Measurements from ENCODE around the gene SUPT5H. TPM values are rescaled to one million over a fixed set of nuclear protein-coding genes. Genes with fewer than 3 reads are reported as not detected.

SUPT5H gene
- total and polyA plus RNA-seq, 10 of the 15 experiments (the other 5 are each of a cell fraction or from before 2014, with no cell fraction given), result 27.2 to 194 (median 83.6) TPM

GRCh38 chr19:39494661-39495060 lies 49.3 kb downstream of the SUPT5H start:
- ChIA-PET SMC1A (ENCODE audit: uncharacterized antibody, unreplicated experiment) (no interaction called here), CTCF (interaction anchor here (0.6 kb wide), 1 partner anchor 20 kb away, joined by 3 read pairs; no protein-coding TSS in a partner anchor), POLR2A (no interaction called here), RAD21 (ENCODE audit: unreplicated experiment) (no interaction called here)
- no peak overlapping the region for H3K27ac ChIP-seq (ENCODE audit: control insufficient read depth, insufficient read depth)
- H3K4me3 ChIP-seq, result no peak overlapping the region
- no peaks in the 10 kb centered on the region for H3K9me3 ChIP-seq (replicated peaks; ENCODE audit: control insufficient read depth, insufficient read depth, low read length)
- in situ Hi-C loops (cut with MboI), result no loop called here
- no peak for FAIRE-seq
- H2AFZ ChIP-seq (ENCODE audit: control insufficient read depth, low read depth, low read length), result no peak overlapping the region
- no peaks in the 10 kb centered on the region for H4K20me1 ChIP-seq (ENCODE audit: control insufficient read depth, insufficient read depth)
- intact Hi-C loops (cut with micrococcal nuclease; ENCODE audit: unreplicated experiment), result loop anchor here (5.0 kb wide), 1 partner anchor 47 kb away; the partner anchor contains the start of gene SUPT5H
- H3K9ac ChIP-seq (ENCODE audit: control insufficient read depth, insufficient read depth, low read length), result no peak overlapping the region
- peaks cover 10% of the 10 kb centered on the region for H3K4me1 ChIP-seq (ENCODE audit: control insufficient read depth, insufficient read depth, low read length)
- H3K27me3 ChIP-seq (replicated peaks in 1 of 2; ENCODE audit: control insufficient read depth in 2 of 2, insufficient read depth in 2 of 2, low read length in 1 of 2), result peaks cover 0 to 19% of the 10 kb centered on the region in 2 experiments; a peak in 2 of 4 replicates
- H3K79me2 ChIP-seq (ENCODE audit: control insufficient read depth, insufficient read depth, low read length), result no peaks in the 10 kb centered on the region
- no peak overlapping the region for H3K4me2 ChIP-seq (ENCODE audit: control insufficient read depth, insufficient read depth)
- TF ChIP-seq IKZF2 (IDR thresholded peaks at IDR 0.05) (no peak), SIX5 (IDR thresholded peaks at IDR 0.05; ENCODE audit: low read depth, low read length, severe bottlenecking) (no peak), KLF5 (IDR thresholded peaks at IDR 0.05; ENCODE audit: partially characterized antibody) (no peak), NFYA (IDR thresholded peaks at IDR 0.05; ENCODE audit: borderline replicate concordance, low read depth, low read length) (no peak), TCF7 (IDR thresholded peaks at IDR 0.05; ENCODE audit: borderline replicate concordance) (no peak), BHLHE40 (IDR thresholded peaks at IDR 0.05; ENCODE audit: borderline replicate concordance in 1 of 2, low read depth in 2 of 2, low read length in 1 of 2) (no peak), PAX8 (IDR thresholded peaks at IDR 0.05) (no peak)
- no TSS peak for BruUV-seq (replicated peaks)
- ATAC-seq, result no peak
- peaks cover 2 to 5% of the 10 kb centered on the region in 2 experiments; a peak in 1 of 4 replicates for H3K36me3 ChIP-seq (ENCODE audit: control insufficient read depth in 2 of 2, insufficient read depth in 2 of 2, low read length in 1 of 2)
- 90% methylated on average over 5 of the region's 5 CpGs for WGBS (ENCODE audit: insufficient coverage, insufficient replicate concordance, low lambda C conversion rate, missing lambda C conversion rate)
- DNase-seq (ENCODE audit: low read depth, low spot score), result no peak

- intact Hi-C loops (cut with micrococcal nuclease; ENCODE audit: unreplicated experiment), result loop anchor here (5.0 kb wide), 1 partner anchor 49 kb away; the partner anchor contains the start of gene SUPT5H
- ChIA-PET RAD21 (ENCODE audit: unreplicated experiment) (no interaction called here), SMC1A (ENCODE audit: uncharacterized antibody, unreplicated experiment) (interaction anchor here (0.8 to 1.5 kb wide), 2 partner anchors 55 to 177 kb away, joined by 3 to 4 read pairs; no protein-coding TSS in a partner anchor), CTCF (interaction anchor here (0.6 to 2.9 kb wide), 5 partner anchors 19 to 177 kb away, joined by 3 to 16 read pairs (median 4); partner anchors contain the start of gene SELENOV), POLR2A (interaction anchor here (1.0 kb wide), 1 partner anchor 60 kb away, joined by 3 read pairs; the partner anchor contains the start of gene RPS16)
- Histone ChIP-seq H3K27me3 (replicated peaks in 1 of 2; ENCODE audit: control insufficient read depth in 2 of 2, insufficient read depth in 2 of 2, low read length in 1 of 2) (peaks cover 0 to 19% of the 10 kb centered on the region in 2 experiments; a peak in 2 of 4 replicates), H4K20me1 (ENCODE audit: control insufficient read depth, insufficient read depth) (no peaks in the 10 kb centered on the region), H3K79me2 (ENCODE audit: control insufficient read depth, insufficient read depth, low read length) (no peaks in the 10 kb centered on the region), H3K9me3 (replicated peaks; ENCODE audit: control insufficient read depth, insufficient read depth, low read length) (no peaks in the 10 kb centered on the region), H3K4me3 (no peak overlapping the region), H3K4me2 (ENCODE audit: control insufficient read depth, insufficient read depth) (no peak overlapping the region), H3K9ac (ENCODE audit: control insufficient read depth, insufficient read depth, low read length) (no peak overlapping the region), H3K36me3 (ENCODE audit: control insufficient read depth in 2 of 2, insufficient read depth in 2 of 2, low read length in 1 of 2) (no peaks in the 10 kb centered on the region), H3K4me1 (ENCODE audit: control insufficient read depth, insufficient read depth, low read length) (peaks cover 10% of the 10 kb centered on the region), H3K27ac (ENCODE audit: control insufficient read depth, insufficient read depth) (no peak overlapping the region), H2AFZ (ENCODE audit: control insufficient read depth, low read depth, low read length) (no peak overlapping the region)
- no peak for ATAC-seq
- FAIRE-seq, result no peak
- BruUV-seq (replicated peaks), result no TSS peak
- DNase-seq (ENCODE audit: low read depth, low spot score), result no peak
- in situ Hi-C loops (cut with MboI), result no loop called here
- 28% methylated on average over 5 of the region's 5 CpGs for WGBS (ENCODE audit: insufficient coverage, insufficient replicate concordance, low lambda C conversion rate, missing lambda C conversion rate)
- TF ChIP-seq IKZF2 (IDR thresholded peaks at IDR 0.05), result no peak
- TF ChIP-seq RB1 (IDR thresholded peaks at IDR 0.05; ENCODE audit: borderline replicate concordance), result no peak
- TF ChIP-seq ZNF274 (IDR thresholded peaks at IDR 0.05; ENCODE audit: insufficient read depth, insufficient read length), result no peak
- no peak for TF ChIP-seq ZNF217 (IDR thresholded peaks at IDR 0.05)
- TF ChIP-seq RELB (IDR thresholded peaks at IDR 0.05; ENCODE audit: low read depth), result no peak
- TF ChIP-seq ZBTB4 (CRISPR knock-in tag; IDR thresholded peaks at IDR 0.05), result no peak
These were observed 50.7 kb downstream of the SUPT5H start for GRCh38 chr19:39496063-39496462.

Data from GM12878 (cell line).